HEK293 (cell line): ENCODE data around the gene ABAT.

Experiments used
- CTCF ChIA-PET: fragments of 350-600 bp; formaldehyde crosslinking; extraction: SDS; loops from one replicate; lab custom pipeline; 2021; ENCODE audit warnings: antibody characterized with exemption; lab: Yijun Ruan, JAX
- POLR2A ChIA-PET: fragments of 300-600 bp; formaldehyde crosslinking; extraction: SDS; loops from one replicate; lab custom pipeline; 2020; ENCODE audit warnings: antibody characterized with exemption, inconsistent platforms; lab: Yijun Ruan, JAX
- H3K27ac ChIP-seq: fragments of 200-500 bp; sonication (Bioruptor generic); 2 replicates; pipeline ENCODE4 v1.5.1; 2014; ENCODE audit warnings: low read depth, low read length, control low read depth, inconsistent platforms; ENCODE audit errors: extremely low read depth
- H3K36me3 ChIP-seq, 2 experiments: fragments of 200-500 bp in 1 of 2; sonication (Bioruptor generic) in 1 of 2; 1 replicate in 1 of 2; 2 replicates in 1 of 2; pipeline ENCODE4 v1.5.1; 2014 to 2017; ENCODE audit warnings: inconsistent platforms in 2 of 2, low read length in 2 of 2; ENCODE audit not compliant: control insufficient read depth in 2 of 2, insufficient read depth in 1 of 2
- H3K4me1 ChIP-seq: fragments of 200-500 bp; sonication (Bioruptor generic); 2 replicates; pipeline ENCODE4 v1.5.1; 2014; ENCODE audit warnings: mild to moderate bottlenecking, low read length, inconsistent platforms; ENCODE audit not compliant: control insufficient read depth, insufficient read depth
- H3K4me3 ChIP-seq: 2 replicates; pipeline ENCODE4 v1.5.1; 2011; ENCODE audit warnings: low read depth, mild to moderate bottlenecking, control low read depth, low read length, moderate library complexity
- H3K9me3 ChIP-seq: fragments of 200-500 bp; sonication (Bioruptor generic); 2 replicates; pipeline ENCODE4 v1.5.1; 2014; ENCODE audit warnings: low read depth, low read length, inconsistent platforms; ENCODE audit not compliant: control insufficient read depth, insufficient read depth
- CTCF ChIP-seq: fragments of 450-650 bp; formaldehyde crosslinking; IDR thresholded peaks from 2 replicates; pipeline ENCODE4 v1.5.1; 2016; ENCODE audit warnings: missing biosample characterization, missing genetic modification characterization
- EGR2 ChIP-seq: fragments of 450-650 bp; formaldehyde crosslinking; IDR thresholded peaks from 2 replicates; pipeline ENCODE4 v1.5.1; 2016; ENCODE audit warnings: low read depth, missing biosample characterization, missing genetic modification characterization
- KLF8 ChIP-seq: fragments of 450-650 bp; formaldehyde crosslinking; IDR thresholded peaks from 2 replicates; pipeline ENCODE4 v1.5.1; 2016; ENCODE audit warnings: missing biosample characterization, missing genetic modification characterization
- RBAK ChIP-seq: fragments of 450-650 bp; formaldehyde crosslinking; IDR thresholded peaks from 2 replicates; pipeline ENCODE4 v1.5.1; 2016; ENCODE audit warnings: missing biosample characterization, missing genetic modification characterization
- ZBTB21 ChIP-seq: fragments of 450-650 bp; formaldehyde crosslinking; IDR thresholded peaks from 2 replicates; pipeline ENCODE4 v1.5.1; 2017; ENCODE audit warnings: missing biosample characterization, missing genetic modification characterization
- ZFHX2 ChIP-seq: fragments of 450-650 bp; formaldehyde crosslinking; conservative IDR thresholded peaks from 2 replicates; pipeline ENCODE4 v1.5.1; 2016; ENCODE audit warnings: missing biosample characterization, missing genetic modification characterization
- ZFP69B ChIP-seq: fragments of 450-650 bp; formaldehyde crosslinking; IDR thresholded peaks from 2 replicates; pipeline ENCODE4 v1.5.1; 2016; ENCODE audit warnings: missing biosample characterization, missing genetic modification characterization
- ZNF138 ChIP-seq: fragments of 450-650 bp; formaldehyde crosslinking; IDR thresholded peaks from 2 replicates; pipeline ENCODE4 v1.5.1; 2016; ENCODE audit warnings: missing biosample characterization, missing genetic modification characterization, borderline replicate concordance
- ZNF146 ChIP-seq: fragments of 450-650 bp; formaldehyde crosslinking; IDR thresholded peaks from 2 replicates; pipeline ENCODE4 v1.5.1; 2016; ENCODE audit warnings: missing biosample characterization, missing genetic modification characterization
- ZNF2 ChIP-seq: fragments of 450-650 bp; formaldehyde crosslinking; IDR thresholded peaks from 2 replicates; pipeline ENCODE4 v1.5.1; 2016; ENCODE audit warnings: missing biosample characterization, missing genetic modification characterization
- ZNF202 ChIP-seq: fragments of 450-650 bp; formaldehyde crosslinking; IDR thresholded peaks from 2 replicates; pipeline ENCODE4 v1.5.1; 2016; ENCODE audit warnings: missing biosample characterization, missing genetic modification characterization, borderline replicate concordance
- ZNF488 ChIP-seq: fragments of 450-650 bp; formaldehyde crosslinking; IDR thresholded peaks from 2 replicates; pipeline ENCODE4 v1.5.1; 2016; ENCODE audit warnings: missing biosample characterization, missing genetic modification characterization
- ZNF585B ChIP-seq: fragments of 450-650 bp; formaldehyde crosslinking; IDR thresholded peaks from 2 replicates; pipeline ENCODE4 v1.5.1; 2016; ENCODE audit warnings: missing biosample characterization, missing genetic modification characterization
- ZNF645 ChIP-seq: fragments of 450-650 bp; formaldehyde crosslinking; IDR thresholded peaks from 2 replicates; pipeline ENCODE4; 2016; ENCODE audit warnings: missing biosample characterization, missing genetic modification characterization
- ZNF654 ChIP-seq: fragments of 450-650 bp; formaldehyde crosslinking; IDR thresholded peaks from 2 replicates; pipeline ENCODE4 v1.5.1; 2016; ENCODE audit warnings: low read depth, missing biosample characterization, missing genetic modification characterization
- ZNF670 ChIP-seq: fragments of 450-650 bp; formaldehyde crosslinking; IDR thresholded peaks from 2 replicates; pipeline ENCODE4 v1.5.1; 2016; ENCODE audit warnings: missing biosample characterization, missing genetic modification characterization, low read depth
- ZNF843 ChIP-seq: fragments of 450-650 bp; formaldehyde crosslinking; IDR thresholded peaks from 2 replicates; pipeline ENCODE4 v1.5.1; 2016; ENCODE audit warnings: missing biosample characterization, missing genetic modification characterization
- ZSCAN5A ChIP-seq: fragments of 450-650 bp; formaldehyde crosslinking; IDR thresholded peaks from 2 replicates; pipeline ENCODE4 v1.5.1; 2016; ENCODE audit warnings: missing biosample characterization, missing genetic modification characterization
- TF ChIP-seq, protein P1 (sequence below): fragments of 450-650 bp; formaldehyde crosslinking; IDR thresholded peaks from 2 replicates; pipeline ENCODE4 v1.5.1; 2016; ENCODE audit warnings: missing biosample characterization, missing genetic modification characterization
- TF ChIP-seq, protein P2 (sequence below): fragments of 450-650 bp; formaldehyde crosslinking; IDR thresholded peaks from 2 replicates; pipeline ENCODE4 v1.5.1; 2016; ENCODE audit warnings: missing biosample characterization, missing genetic modification characterization, low read depth

Gene ABAT

GRCh38 chr16:8733849-8734540 lies 59.6 kb downstream of the ABAT start:
- no peak overlapping the region for H3K4me3 ChIP-seq
- no peak overlapping the region for H3K27ac ChIP-seq
- H3K9me3 ChIP-seq = no peaks in the 10 kb centered on the region
- no peaks in the 10 kb centered on the region for H3K36me3 ChIP-seq
- ChIA-PET POLR2A (no interaction called here), CTCF (no interaction called here)
- TF ChIP-seq, protein P1, sequence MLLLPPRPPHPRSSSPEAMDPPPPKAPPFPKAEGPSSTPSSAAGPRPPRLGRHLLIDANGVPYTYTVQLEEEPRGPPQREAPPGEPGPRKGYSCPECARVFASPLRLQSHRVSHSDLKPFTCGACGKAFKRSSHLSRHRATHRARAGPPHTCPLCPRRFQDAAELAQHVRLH (tag by site-specific recombination) = peak; percentile 56; the same call in 1 of the 2 replicates
- no peak for TF ChIP-seq ZNF654 (tag by site-specific recombination)
- peak; percentile 95 for TF ChIP-seq ZNF146
- TF ChIP-seq ZNF670 (tag by site-specific recombination) = no peak
- no peak for TF ChIP-seq CTCF (tag by site-specific recombination)
- H3K4me1 ChIP-seq = no peaks in the 10 kb centered on the region

GRCh38 chr16:8735574-8735973 lies 61.2 kb downstream of the ABAT start:
- POLR2A ChIA-PET = no interaction called here
- CTCF ChIA-PET = no interaction called here
- H3K4me3 ChIP-seq = no peak overlapping the region
- H3K9me3 ChIP-seq = no peaks in the 10 kb centered on the region
- no peaks in the 10 kb centered on the region for H3K4me1 ChIP-seq
- no peak for TF ChIP-seq ZNF488 (tag by site-specific recombination)
- no peak for TF ChIP-seq ZNF202 (tag by site-specific recombination)
- TF ChIP-seq ZNF2 = no peak
- no peak for TF ChIP-seq ZNF585B (tag by site-specific recombination)
- TF ChIP-seq ZBTB21 (tag by site-specific recombination) = no peak
- no peak for TF ChIP-seq ZFP69B (tag by site-specific recombination)
- no peak overlapping the region for H3K27ac ChIP-seq
- H3K36me3 ChIP-seq = no peaks in the 10 kb centered on the region

DNA sequence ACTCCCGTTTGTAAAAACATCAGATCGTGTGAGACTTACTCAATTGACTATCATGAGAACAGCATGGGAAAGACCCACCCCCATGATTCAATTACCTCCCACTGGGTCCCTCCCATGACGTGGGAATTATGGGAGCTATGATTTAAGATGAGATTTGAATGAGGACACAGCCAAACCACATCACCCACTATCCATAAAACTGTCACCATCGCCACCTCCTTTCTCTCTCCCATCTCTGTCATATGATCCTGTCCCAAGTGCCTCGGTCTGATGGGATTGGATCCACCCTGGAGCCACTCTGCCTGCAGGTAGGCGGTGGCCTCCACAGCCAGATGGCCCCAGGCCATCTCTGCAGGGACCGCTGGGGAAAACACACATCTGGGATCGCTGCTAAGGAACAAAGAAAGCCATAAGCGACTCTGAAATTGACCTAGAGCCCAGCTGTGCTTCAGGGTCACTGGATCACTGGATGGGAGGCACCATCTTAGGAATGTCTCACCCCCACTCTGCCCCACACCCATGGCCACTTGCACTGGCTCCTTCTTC lies 61.8 kb downstream of the ABAT start:
- no peak overlapping the region for H3K27ac ChIP-seq
- no peaks in the 10 kb centered on the region for H3K9me3 ChIP-seq
- H3K36me3 ChIP-seq = no peaks in the 10 kb centered on the region
- H3K4me3 ChIP-seq = no peak overlapping the region
- H3K4me1 ChIP-seq = no peaks in the 10 kb centered on the region
- POLR2A ChIA-PET = no interaction called here
- TF ChIP-seq ZNF843 (tag by site-specific recombination) (no peak), EGR2 (peak; percentile 92), ZFHX2 (tag by site-specific recombination) (peak; percentile 48)
- TF ChIP-seq, all 188 proteins: peak for 2
- CTCF ChIA-PET = interaction anchor here (0.6 kb wide), 1 partner anchor 23 kb away, joined by 3 read pairs; no protein-coding TSS in a partner anchor

DNA sequence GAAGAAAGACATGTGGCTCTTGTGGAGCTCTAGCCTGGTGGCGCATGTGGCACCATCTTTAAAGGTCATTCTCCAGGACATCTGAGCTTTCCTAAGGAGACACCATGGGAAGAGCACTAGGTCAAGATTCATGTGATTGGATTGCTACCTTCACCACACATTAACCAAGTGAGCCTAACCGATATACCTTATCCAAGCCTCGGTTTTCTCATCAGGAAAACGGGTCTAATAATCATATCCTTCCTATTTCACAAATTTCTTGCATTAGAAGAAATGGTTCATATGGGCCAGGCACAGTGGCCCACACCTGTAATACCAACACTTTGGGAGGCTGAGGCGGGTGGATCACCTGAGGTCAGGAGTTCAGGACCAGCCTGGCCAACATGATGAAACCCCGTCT lies 64.7 kb downstream of the ABAT start:
- no peaks in the 10 kb centered on the region for H3K9me3 ChIP-seq
- CTCF ChIA-PET = no interaction called here
- POLR2A ChIA-PET = no interaction called here
- no peak overlapping the region for H3K4me3 ChIP-seq
- no peaks in the 10 kb centered on the region for H3K36me3 ChIP-seq
- no peak overlapping the region for H3K27ac ChIP-seq
- no peaks in the 10 kb centered on the region for H3K4me1 ChIP-seq
- TF ChIP-seq KLF8 (tag by site-specific recombination) (no peak), ZNF843 (tag by site-specific recombination) (no peak), ZSCAN5A (tag by site-specific recombination) (no peak), ZFHX2 (tag by site-specific recombination) (no peak), ZNF645 (no peak), RBAK (no peak), ZNF138 (tag by site-specific recombination) (no peak)
- TF ChIP-seq, protein P2, sequence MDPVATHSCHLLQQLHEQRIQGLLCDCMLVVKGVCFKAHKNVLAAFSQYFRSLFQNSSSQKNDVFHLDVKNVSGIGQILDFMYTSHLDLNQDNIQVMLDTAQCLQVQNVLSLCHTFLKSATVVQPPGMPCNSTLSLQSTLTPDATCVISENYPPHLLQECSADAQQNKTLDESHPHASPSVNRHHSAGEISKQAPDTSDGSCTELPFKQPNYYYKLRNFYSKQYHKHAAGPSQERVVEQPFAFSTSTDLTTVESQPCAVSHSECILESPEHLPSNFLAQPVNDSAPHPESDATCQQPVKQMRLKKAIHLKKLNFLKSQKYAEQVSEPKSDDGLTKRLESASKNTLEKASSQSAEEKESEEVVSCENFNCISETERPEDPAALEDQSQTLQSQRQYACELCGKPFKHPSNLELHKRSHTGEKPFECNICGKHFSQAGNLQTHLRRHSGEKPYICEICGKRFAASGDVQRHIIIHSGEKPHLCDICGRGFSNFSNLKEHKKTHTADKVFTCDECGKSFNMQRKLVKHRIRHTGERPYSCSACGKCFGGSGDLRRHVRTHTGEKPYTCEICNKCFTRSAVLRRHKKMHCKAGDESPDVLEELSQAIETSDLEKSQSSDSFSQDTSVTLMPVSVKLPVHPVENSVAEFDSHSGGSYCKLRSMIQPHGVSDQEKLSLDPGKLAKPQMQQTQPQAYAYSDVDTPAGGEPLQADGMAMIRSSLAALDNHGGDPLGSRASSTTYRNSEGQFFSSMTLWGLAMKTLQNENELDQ (tag by site-specific recombination) = no peak
